Globus pallidus (tissue), 1 donor: ENCODE data around the gene CAMTA1.
A peak's percentile ranks its signal among the peaks of the same experiment; 100 is the strongest.

Experiments used
- DNase-seq: peaks from one replicate; pipeline ENCODE4 v3.0.0-alpha.2; 2015; ENCODE audit warnings: low spot score

CAMTA1 gene

DNA sequence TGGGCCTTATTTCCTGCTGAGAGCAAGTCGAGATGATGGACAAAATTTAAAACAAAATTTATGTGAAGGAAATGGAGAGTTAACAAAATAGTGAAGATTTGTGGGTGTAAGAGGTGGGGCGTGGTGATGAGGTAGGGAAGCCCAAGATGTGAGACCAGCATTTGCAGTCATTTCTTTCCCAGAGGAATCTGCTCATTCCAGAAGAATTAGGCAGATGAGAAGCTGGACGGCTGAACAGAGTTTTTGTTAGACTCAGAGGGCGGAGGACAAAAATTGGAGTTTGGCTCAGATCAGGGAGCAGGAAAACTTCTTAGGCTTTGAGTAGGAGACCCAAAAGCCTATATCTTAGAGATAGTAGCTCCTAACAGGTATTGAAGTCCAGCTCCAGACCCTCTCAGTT lies 65.3 kb downstream of the CAMTA1 start:
- DNase-seq: no peak

- DNase-seq: no peak
Measured at GRCh38 chr1:6852136-6852890, 67.1 kb downstream of the CAMTA1 start.

GRCh38 chr1:6854166-6854565 lies 68.9 kb downstream of the CAMTA1 start:
- DNase-seq: no peak

- no peak for DNase-seq
Measured at GRCh38 chr1:6857831-6858230, 72.6 kb downstream of the CAMTA1 start.

DNA sequence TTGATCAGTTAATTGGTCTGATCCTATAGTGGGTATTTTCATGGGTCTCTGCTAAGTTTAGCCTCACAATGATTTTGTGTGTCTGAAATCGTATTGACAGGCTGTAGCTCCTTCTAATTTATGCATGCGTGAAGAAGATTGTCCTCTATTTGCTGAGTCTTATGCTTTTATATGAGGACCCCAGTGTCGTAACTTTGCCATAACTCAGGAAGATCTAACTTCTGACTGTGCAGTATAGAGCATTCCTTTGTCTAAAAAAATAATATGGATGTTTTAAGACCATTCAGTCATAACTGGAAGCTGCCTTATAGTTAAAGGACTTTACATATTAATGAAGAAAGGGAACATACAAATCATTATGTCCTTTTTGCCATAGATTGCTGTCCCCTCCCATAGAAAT lies 73.3 kb downstream of the CAMTA1 start:
- no peak for DNase-seq

GRCh38 chr1:6859415-6860343 lies 74.4 kb downstream of the CAMTA1 start:
- DNase-seq: no peak

DNA sequence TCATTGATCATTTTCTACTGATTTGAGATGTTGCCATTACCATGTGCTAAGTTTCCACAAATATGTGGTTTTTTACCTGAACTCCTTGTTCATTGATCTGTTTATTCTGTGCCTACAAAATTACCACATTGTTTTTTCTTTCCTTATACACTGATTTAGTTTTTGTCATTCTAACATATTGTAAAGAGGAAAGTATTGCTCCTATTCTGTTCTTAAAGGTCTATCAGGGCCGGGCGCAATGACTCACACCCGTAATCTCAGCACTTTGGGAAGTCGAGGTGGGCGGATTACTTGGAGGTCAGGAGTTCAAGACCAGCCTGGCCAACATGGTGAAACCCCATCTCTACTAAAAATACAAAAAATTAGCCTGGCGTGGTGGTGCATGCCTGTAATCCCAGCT lies 75.1 kb downstream of the CAMTA1 start:
- DNase-seq: no peak

DNA sequence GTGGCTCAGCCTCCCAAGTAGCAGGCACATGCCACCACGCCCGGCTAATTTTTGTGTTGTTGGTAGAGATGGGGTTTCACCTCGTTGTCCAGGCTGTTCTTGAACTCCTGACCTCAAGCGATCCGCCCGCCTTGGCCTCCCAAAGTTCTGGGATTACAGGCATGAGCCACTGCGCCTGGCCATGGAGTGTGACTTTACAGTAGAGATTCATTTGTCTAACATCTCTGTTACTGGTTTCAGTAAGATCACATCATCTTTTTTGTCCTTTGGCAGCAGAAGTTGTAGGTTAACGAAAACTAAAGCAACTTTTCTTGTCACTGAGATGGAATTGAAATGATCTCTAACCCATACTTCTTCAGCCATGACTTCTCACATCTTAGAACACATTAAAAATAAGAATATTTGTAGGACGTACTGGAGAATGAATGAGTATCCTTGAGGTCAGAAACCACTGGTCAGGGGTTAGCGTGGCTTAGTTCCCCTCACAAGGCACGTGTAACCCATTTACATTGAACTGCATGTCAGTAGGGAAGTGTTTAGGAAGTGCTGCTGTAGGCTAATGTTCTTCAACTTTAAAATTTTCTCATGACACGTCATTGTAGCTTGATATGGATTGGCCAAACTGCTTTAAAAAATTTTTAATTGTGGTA lies 75.9 kb downstream of the CAMTA1 start:
- no peak for DNase-seq

DNA sequence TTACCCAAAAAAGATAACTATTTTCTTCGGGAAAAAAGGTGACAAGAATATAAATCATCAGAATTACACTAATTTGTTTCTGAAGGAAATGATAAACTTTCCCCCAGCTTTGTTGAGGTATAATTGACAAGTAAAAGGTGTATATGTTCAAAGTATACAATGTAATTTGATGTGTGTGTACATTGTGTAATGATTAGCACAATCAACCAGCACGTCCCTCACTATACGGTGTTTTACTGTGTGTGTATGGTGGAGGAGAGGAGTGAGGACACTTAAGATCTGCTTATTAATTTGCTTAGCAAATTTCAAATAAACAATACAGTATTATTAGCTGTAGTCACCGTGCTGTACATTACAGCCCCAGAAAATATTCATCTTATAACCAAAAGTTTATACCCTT lies 77.7 kb downstream of the CAMTA1 start:
- DNase-seq: no peak

- DNase-seq: no peak
Measured at GRCh38 chr1:6864166-6864565, 78.9 kb downstream of the CAMTA1 start.

DNA sequence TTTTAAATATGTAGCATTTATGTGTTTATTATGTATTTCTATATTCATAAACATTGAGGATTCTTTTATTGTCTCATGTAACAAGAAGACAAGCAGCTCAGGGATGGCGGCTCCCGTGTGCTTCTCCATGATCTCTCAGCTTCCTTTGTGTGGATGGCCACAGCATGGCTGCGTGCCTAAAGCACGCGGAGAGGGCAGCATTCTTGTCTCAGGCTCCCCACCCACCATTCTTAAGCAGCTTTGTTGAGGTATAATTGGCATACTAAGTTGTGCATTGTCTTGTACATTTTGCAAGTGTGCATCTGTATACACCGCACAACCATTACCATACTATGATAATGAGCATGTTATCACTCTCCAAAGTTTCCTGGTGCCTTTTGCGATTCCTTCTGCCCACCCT lies 81.6 kb downstream of the CAMTA1 start:
- no peak for DNase-seq

- DNase-seq: no peak
Measured at GRCh38 chr1:6867321-6867720, 82.1 kb downstream of the CAMTA1 start.

DNA sequence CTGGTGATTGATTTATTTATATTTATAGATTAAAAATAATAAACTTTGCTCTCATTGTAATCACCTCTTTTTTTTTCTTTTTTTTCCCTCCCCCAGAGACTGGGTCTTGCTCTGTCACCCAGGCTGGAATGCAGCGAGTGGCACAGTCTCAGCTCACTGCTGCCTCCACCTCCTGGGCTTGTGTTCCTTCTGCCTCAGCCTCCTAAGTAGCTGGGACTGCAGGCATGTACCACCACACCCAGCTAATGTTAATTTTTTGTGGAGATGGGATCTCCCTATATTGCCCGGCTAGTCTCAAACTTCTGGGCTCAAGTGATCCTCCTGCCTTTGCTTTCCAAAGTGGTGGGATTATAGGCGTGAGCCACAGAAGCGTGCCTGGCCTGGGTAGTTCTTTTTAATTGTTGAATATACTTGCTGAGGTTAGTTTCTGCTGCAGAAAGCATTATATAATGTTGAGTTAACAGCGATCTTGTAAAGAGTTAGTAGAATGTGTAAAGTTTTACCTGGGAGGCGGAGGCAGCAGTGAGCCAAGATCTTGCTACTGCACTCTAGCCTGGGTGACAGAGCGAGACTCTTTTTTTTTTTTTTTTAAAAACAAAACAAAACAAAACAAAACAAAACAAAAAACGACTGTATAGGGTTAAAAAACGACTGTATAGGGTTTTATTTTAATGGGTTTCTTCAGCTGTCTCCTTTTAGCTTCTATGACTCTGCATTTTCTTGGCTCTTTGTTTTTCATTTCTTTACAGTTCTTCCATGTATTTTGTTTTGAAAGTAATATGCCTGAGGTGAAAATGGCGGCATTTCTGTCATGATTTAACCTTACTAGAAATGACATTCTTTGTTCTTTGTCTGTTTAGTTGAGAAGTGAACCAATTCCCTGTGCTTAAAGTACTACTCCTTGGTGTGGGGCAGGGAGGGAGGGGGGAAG lies 82.7 kb downstream of the CAMTA1 start:
- no peak for DNase-seq

DNA sequence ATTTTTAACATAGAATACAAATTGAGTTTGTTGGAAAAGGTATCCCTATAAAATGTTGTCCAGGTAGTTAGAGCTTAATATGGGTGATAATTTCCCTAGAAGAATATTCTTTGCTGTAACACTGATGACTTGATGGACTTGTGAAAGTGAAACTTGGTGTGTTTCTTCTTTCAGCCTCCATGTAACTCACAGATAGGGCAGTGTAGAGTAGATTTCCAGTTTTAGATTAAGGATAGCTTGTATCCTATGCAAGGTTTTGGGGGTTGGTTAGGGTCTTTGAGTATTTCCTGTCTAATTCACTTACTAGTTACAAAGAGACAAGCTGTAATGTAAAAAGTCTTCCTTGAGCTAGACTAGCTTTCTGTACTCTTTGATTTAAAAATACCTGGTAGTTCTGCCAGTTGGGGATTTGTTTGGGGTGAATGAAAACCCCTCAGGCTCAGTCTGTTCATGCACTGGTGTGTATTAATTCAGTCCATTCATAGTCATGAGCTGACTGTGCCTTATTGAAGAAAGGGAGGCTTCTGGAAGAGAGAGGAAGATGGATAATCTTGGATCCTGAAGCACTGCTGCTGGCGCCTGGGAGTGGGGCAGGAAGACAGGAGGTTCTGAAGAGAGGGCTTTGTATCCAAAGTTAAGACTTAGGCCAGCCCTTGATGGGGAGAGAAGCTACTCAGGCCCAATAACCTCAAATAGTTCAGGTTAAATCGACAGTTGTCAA lies 83.6 kb downstream of the CAMTA1 start:
- peak; percentile 58 for DNase-seq

DNA sequence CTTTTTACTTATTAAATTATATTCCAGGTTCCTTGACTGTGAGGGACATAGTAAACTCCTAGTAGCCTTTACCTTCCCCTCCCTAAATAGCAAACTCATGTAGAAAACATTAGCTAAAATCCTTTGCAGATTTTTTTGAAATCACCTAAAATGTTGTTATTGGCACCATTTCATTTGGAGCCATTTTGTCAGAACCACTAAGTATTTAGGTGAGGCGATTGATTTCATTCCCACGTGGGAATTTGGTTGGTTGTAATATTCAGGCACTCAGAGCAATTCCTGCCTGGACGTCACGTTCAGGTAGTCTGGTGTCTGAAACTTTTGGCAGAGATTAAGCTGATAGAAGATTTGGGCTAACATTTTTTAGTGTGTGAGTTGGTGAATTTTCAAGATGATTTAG lies 84.3 kb downstream of the CAMTA1 start:
- peak; percentile 16 for DNase-seq

GRCh38 chr1:6870086-6870485 lies 84.8 kb downstream of the CAMTA1 start:
- peak; percentile 65 for DNase-seq

DNA sequence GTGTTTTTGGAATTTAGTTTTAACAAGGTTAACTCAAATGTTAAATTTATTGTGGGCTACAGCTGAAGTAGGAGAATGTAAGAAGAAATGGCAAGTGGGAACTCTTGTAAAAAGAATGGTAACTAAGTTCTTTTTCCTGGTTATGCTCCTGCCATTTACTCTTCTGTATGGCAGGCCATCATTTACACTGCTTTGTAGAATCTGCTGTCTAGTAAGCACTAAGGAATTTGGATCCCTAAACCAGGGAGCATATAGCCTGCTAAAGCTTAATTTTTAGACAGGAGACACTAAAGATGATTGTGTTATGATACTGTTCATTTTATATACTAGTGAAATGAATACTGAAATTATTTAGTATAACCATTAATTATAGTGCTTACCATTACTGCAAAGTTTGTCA lies 85.3 kb downstream of the CAMTA1 start:
- DNase-seq: peak; percentile 16

DNA sequence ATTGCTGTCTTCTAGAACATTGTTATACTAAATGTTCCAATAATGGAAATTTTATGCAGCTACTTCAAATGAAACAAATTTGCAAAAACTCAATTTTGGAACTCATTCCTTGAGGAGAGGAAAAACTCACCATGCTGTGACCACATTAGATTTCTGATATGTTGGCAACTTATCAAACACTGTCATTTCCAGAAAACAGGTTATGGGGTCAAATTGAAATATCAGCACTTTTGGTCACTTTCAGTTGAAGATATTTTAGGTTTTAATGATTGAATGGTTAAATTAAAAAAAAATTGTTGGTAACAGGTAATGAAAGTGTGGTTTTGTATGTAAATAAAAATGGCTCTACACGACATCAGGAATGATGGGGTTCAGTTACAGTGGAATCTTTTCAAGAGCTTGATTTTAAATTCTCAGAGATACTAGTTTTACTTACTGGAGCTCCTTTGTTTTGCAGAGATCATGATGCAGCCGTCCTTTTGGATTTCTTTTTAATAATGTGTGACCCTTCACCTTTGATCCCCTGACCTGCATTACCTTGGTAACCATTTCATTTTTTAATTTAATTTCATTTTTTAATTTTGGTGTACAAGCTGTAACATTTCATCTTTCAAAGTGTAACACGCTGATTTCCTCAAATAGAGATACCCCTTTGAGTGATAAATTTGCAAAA lies 86.2 kb downstream of the CAMTA1 start:
- no peak for DNase-seq

- DNase-seq: no peak
Measured at GRCh38 chr1:6872573-6873261, 87.5 kb downstream of the CAMTA1 start.
